ENCODE measurements around the gene MRPS34.

MRPS34 gene

DNA sequence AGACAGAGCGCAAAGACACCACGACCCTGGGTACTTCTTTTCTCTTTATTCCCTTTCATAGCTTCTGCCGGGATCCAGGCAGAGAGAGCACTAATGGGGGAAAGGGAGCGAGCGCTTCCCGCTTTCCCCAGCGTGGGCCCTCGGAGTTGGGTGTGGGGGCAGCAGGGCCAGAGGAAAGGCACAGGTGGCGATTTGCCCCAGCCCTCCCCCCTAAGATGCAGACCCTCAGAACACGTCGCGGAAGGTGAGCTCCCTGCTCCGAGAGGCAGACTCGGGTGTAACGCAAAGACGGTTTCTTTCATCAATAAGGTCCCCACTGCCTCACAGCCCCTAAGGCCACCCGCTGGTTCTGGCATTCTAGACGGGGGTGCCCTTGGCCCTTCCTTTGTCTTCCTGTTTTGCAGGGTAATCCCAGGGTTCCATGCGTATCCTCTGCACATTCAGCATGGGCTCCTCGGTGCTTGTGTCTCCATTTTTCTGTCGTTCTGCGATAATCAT lies 1.0 kb downstream of the MRPS34 start (continued):
- TF ChIP-seq, protein P1, sequence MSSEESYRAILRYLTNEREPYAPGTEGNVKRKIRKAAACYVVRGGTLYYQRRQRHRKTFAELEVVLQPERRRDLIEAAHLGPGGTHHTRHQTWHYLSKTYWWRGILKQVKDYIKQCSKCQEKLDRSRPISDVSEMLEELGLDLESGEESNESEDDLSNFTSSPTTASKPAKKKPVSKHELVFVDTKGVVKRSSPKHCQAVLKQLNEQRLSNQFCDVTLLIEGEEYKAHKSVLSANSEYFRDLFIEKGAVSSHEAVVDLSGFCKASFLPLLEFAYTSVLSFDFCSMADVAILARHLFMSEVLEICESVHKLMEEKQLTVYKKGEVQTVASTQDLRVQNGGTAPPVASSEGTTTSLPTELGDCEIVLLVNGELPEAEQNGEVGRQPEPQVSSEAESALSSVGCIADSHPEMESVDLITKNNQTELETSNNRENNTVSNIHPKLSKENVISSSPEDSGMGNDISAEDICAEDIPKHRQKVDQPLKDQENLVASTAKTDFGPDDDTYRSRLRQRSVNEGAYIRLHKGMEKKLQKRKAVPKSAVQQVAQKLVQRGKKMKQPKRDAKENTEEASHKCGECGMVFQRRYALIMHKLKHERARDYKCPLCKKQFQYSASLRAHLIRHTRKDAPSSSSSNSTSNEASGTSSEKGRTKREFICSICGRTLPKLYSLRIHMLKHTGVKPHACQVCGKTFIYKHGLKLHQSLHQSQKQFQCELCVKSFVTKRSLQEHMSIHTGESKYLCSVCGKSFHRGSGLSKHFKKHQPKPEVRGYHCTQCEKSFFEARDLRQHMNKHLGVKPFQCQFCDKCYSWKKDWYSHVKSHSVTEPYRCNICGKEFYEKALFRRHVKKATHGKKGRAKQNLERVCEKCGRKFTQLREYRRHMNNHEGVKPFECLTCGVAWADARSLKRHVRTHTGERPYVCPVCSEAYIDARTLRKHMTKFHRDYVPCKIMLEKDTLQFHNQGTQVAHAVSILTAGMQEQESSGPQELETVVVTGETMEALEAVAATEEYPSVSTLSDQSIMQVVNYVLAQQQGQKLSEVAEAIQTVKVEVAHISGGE (tag by site-specific recombination; conservative IDR thresholded peaks at IDR 0.05; ENCODE audit: low read depth): peak; percentile 42; the same call in 1 of the 2 replicates
- TF ChIP-seq ZNF423 (tag by site-specific recombination; IDR thresholded peaks at IDR 0.05): no peak
- TF ChIP-seq ZNF692 (tag by site-specific recombination; IDR thresholded peaks at IDR 0.05): no peak
- no peak for TF ChIP-seq SALL2 (tag by site-specific recombination; IDR thresholded peaks at IDR 0.05; ENCODE audit: borderline replicate concordance)
- TF ChIP-seq PRDM4 (tag by site-specific recombination; IDR thresholded peaks at IDR 0.05): peak; percentile 56; the same call in 1 of the 2 replicates
- TF ChIP-seq, protein P2, sequence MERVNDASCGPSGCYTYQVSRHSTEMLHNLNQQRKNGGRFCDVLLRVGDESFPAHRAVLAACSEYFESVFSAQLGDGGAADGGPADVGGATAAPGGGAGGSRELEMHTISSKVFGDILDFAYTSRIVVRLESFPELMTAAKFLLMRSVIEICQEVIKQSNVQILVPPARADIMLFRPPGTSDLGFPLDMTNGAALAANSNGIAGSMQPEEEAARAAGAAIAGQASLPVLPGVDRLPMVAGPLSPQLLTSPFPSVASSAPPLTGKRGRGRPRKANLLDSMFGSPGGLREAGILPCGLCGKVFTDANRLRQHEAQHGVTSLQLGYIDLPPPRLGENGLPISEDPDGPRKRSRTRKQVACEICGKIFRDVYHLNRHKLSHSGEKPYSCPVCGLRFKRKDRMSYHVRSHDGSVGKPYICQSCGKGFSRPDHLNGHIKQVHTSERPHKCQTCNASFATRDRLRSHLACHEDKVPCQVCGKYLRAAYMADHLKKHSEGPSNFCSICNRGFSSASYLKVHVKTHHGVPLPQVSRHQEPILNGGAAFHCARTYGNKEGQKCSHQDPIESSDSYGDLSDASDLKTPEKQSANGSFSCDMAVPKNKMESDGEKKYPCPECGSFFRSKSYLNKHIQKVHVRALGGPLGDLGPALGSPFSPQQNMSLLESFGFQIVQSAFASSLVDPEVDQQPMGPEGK (tag by site-specific recombination; IDR thresholded peaks at IDR 0.05): peak; percentile 82
- TF ChIP-seq ZNF571 (tag by site-specific recombination; IDR thresholded peaks at IDR 0.05): no peak
- no peak for TF ChIP-seq ZNF416 (tag by site-specific recombination; IDR thresholded peaks at IDR 0.05)
- TF ChIP-seq ZNF221 (tag by site-specific recombination; IDR thresholded peaks at IDR 0.05; ENCODE audit: borderline replicate concordance): no peak
- no peak for TF ChIP-seq ZSCAN30 (tag by site-specific recombination; IDR thresholded peaks at IDR 0.05)
- TF ChIP-seq, protein P3, sequence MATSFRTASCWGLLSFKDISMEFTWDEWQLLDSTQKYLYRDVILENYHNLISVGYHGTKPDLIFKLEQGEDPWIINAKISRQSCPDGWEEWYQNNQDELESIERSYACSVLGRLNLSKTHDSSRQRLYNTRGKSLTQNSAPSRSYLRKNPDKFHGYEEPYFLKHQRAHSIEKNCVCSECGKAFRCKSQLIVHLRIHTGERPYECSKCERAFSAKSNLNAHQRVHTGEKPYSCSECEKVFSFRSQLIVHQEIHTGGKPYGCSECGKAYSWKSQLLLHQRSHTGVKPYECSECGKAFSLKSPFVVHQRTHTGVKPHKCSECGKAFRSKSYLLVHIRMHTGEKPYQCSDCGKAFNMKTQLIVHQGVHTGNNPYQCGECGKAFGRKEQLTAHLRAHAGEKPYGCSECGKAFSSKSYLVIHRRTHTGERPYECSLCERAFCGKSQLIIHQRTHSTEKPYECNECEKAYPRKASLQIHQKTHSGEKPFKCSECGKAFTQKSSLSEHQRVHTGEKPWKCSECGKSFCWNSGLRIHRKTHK (tag by site-specific recombination; IDR thresholded peaks at IDR 0.05): no peak
- TF ChIP-seq GLIS2 (tag by site-specific recombination; IDR thresholded peaks at IDR 0.05): 0 out of 2 replicates have a peak, but pooled peaks have one; percentile 7
- TF ChIP-seq ZNF19 (tag by site-specific recombination; IDR thresholded peaks at IDR 0.05; ENCODE audit: low read depth): no peak
- TF ChIP-seq ZFP37 (tag by site-specific recombination; IDR thresholded peaks at IDR 0.05): no peak
- TF ChIP-seq ZNF530 (tag by site-specific recombination; IDR thresholded peaks at IDR 0.05; ENCODE audit: low read depth): no peak
- TF ChIP-seq ZNF792 (tag by site-specific recombination; IDR thresholded peaks at IDR 0.05): no peak
- TF ChIP-seq PRDM1 (tag by site-specific recombination; IDR thresholded peaks at IDR 0.05): peak; percentile 83
- no peak for TF ChIP-seq ZBTB21 (tag by site-specific recombination; IDR thresholded peaks at IDR 0.05)
- no peak; the same call in 1 of the 2 replicates for TF ChIP-seq ZBTB8A (tag by site-specific recombination; IDR thresholded peaks at IDR 0.05)
- TF ChIP-seq ZNF624 (tag by site-specific recombination; IDR thresholded peaks at IDR 0.05): no peak
- no peak for TF ChIP-seq ZNF155 (tag by site-specific recombination; IDR thresholded peaks at IDR 0.05)
- no peak for TF ChIP-seq ZNF664 (tag by site-specific recombination; IDR thresholded peaks at IDR 0.05)
- TF ChIP-seq, protein P4, sequence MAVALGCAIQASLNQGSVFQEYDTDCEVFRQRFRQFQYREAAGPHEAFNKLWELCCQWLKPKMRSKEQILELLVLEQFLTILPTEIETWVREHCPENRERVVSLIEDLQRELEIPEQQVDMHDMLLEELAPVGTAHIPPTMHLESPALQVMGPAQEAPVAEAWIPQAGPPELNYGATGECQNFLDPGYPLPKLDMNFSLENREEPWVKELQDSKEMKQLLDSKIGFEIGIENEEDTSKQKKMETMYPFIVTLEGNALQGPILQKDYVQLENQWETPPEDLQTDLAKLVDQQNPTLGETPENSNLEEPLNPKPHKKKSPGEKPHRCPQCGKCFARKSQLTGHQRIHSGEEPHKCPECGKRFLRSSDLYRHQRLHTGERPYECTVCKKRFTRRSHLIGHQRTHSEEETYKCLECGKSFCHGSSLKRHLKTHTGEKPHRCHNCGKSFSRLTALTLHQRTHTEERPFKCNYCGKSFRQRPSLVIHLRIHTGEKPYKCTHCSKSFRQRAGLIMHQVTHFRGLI (tag by site-specific recombination; IDR thresholded peaks at IDR 0.05): no peak
- no peak for TF ChIP-seq ZNF2 (tag by site-specific recombination; IDR thresholded peaks at IDR 0.05)
- no peak; the same call in 1 of the 2 replicates for TF ChIP-seq ZNF366 (tag by site-specific recombination; conservative IDR thresholded peaks at IDR 0.05)
- peak; percentile 89 for TF ChIP-seq ZNF76 (tag by site-specific recombination; IDR thresholded peaks at IDR 0.05; ENCODE audit: borderline replicate concordance, low read depth)
- TF ChIP-seq ZNF174 (tag by site-specific recombination; IDR thresholded peaks at IDR 0.05): no peak
- TF ChIP-seq HOXA7 (CRISPR knock-in tag; IDR thresholded peaks at IDR 0.05; ENCODE audit: borderline replicate concordance): no peak
- no peak for TF ChIP-seq ZNF16 (tag by site-specific recombination; IDR thresholded peaks at IDR 0.05; ENCODE audit: low read depth)
